Stimulated activated CD4-positive, alpha-beta T cell treated with anti-CD3 and anti-CD28 coated beads, Interleukin-1b, Interleukin-23, amount 100 ng/mL, for 48 hours (primary cell): ENCODE measurements around the gene LRRC8B.

Experiments used
- DNase-seq: peaks from one replicate; pipeline ENCODE4 v3.0.0-alpha.2; 2020

The LRRC8B gene

GRCh38 chr1:89637496-89637895 is 112.9 kb downstream of the LRRC8B start:
- no peak for DNase-seq

- DNase-seq = no peak
Measured at GRCh38 chr1:89640440-89640839, 115.8 kb downstream of the LRRC8B start.

- no peak for DNase-seq
Measured at GRCh38 chr1:89641781-89642180, 117.2 kb downstream of the LRRC8B start.

DNA sequence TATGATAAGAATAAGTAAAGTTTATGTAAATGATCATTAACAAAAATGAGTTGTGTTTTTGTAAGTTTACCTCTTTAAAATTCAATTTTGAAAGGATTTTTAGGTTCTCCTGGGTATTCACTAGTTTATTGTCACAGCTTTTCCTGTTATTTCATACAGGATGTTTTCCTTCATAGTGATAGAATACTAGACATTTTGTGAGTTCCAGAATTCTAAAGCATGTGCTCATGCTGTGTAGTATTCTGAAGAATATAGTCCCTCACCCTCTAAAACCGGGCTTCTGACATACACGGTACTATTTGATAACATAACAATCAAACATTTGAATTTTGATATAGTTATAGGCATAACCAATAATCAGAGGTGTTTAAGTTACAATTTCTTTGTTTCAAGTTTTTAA is 118.9 kb downstream of the LRRC8B start:
- DNase-seq = no peak

DNA sequence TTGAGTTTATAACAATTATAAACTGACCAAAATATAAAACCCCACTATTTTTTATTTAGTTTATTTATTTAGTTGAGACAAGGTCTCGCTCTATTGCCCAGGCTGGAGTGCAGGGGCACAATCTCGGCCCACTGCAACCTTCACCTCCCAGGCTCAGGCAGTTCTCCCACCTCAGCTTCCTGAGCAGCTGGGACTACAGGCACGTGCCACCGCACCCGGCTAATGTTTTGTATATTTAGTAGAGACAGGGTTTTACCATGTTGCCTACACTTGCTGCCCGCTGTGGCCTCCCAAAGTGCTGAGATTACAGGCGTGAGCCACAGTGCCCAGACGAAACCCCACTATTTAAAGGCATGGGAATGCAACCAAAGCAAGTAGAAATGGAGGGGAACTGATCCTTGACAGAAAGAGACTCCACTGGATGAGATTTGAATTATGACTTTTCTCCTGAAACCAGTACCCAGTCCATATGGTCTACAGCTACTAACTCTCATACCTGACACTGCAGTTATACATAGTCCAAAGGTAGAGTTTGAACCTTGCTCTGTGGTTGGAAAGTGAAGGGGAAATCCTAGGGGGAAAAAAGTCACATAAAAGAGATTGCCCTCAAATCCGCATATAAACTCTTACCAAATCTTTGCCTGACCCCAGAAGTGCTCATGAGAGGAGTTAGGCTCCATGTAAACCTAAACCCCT is 119.6 kb downstream of the LRRC8B start:
- DNase-seq = no peak

- no peak for DNase-seq
Measured at GRCh38 chr1:89646259-89646658, 121.6 kb downstream of the LRRC8B start.
